Measurements from ENCODE around the gene FLT1. TPM values are rescaled to one million over a fixed set of nuclear protein-coding genes. Genes with fewer than 3 reads are reported as not detected.

The FLT1 gene
- total and polyA plus RNA-seq, 2 of the 13 experiments (the other 11 are each of a cell fraction or from before 2014, with no cell fraction given): 0.02 TPM; not detected in 1

DNA sequence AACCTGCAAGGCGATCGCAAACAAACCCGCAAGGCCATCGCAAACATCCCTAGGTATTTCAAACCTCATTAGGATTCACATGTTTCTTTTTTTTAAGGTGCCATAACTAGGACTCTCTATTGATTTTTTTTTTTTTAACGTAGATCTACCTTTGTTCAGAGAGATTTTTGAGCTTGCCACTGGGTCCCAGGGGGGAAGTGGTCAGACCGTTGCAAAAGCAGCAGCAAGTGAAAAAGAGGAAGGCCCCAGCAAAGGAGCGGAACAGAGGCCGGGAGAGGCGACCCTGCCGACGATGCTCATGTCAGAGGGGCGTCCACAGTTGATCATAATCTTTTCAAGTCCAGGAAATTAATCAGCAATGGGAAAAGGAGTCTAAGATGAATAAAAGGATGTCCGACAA, 32.7 kb upstream of the FLT1 start:
- intact Hi-C loops (cut with micrococcal nuclease; ENCODE audit: unreplicated experiment): no loop called here
- POLR2A ChIA-PET: no interaction called here

DNA sequence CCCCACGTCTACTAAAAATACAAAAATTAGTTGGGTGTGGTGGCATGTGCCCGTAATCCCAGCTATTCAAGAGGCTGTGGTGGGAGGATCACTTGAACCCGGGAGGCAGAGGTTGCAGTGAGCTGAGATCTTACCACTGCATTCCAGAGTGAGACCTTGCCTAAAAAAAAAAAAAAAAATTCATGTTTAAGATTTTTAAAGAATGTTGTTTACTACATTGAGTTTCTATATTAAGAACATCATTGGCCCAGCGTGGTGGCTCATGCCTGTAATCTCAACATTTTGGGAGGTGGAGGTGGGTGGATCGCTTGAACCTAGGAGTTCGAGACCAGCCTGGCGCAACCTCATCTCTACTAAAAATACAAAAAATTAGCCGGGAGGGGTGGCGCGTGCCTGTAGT, 31.9 kb upstream of the FLT1 start:
- no peak for DNase-seq (ENCODE audit: low spot score)
- no TSS peak for BruUV-seq (replicated peaks)
- H3K9me3 ChIP-seq (ENCODE audit: low read length): no peaks in the 10 kb centered on the region
- no peaks in the 10 kb centered on the region for H4K20me1 ChIP-seq (ENCODE audit: insufficient read depth, low read length)
- H3K79me2 ChIP-seq (ENCODE audit: insufficient read depth, low read length): no peaks in the 10 kb centered on the region
- 37% methylated on average over 10 of the region's 10 CpGs for WGBS (ENCODE audit: low lambda C conversion rate)
- in situ Hi-C loops (cut with HindIII; ENCODE audit: extremely low pct_ligation_motif_present, low pct_unique_long_range_greater_than_20kb): no loop called here
- H3K27ac ChIP-seq (ENCODE audit: extremely low read length, insufficient read depth, low read length): no peak overlapping the region
- no peaks in the 10 kb centered on the region for H3K36me3 ChIP-seq (replicated peaks in 1 of 2; ENCODE audit: control insufficient read depth in 1 of 2, insufficient read depth in 2 of 2, low read length in 2 of 2)
- H3K4me1 ChIP-seq (ENCODE audit: insufficient read depth, low read length): peaks cover 11% of the 10 kb centered on the region
- H2AFZ ChIP-seq (ENCODE audit: low read length): no peak overlapping the region
- no peak for ATAC-seq
- H3K9ac ChIP-seq (ENCODE audit: insufficient read depth, low read depth, low read length): no peak overlapping the region
- no peak overlapping the region for H3K4me3 ChIP-seq (replicated peaks in 1 of 3; ENCODE audit: insufficient read depth in 1 of 3, low read depth in 2 of 3, low read length in 3 of 3)
- no peak for FAIRE-seq
- no peak overlapping the region for H3K4me2 ChIP-seq (ENCODE audit: low read depth, low read length)
- CTCF ChIA-PET (ENCODE audit: low intra/inter-chr PET ratio, low total read pairs): no interaction called here
- POLR2A ChIA-PET: no interaction called here
- intact Hi-C loops (cut with micrococcal nuclease; ENCODE audit: unreplicated experiment): no loop called here
- H3K27me3 ChIP-seq (ENCODE audit: control insufficient read depth in 1 of 2, insufficient read depth in 2 of 2, low read length in 2 of 2): peaks cover 4 to 46% of the 10 kb centered on the region in 2 experiments
- TF ChIP-seq, protein P1, sequence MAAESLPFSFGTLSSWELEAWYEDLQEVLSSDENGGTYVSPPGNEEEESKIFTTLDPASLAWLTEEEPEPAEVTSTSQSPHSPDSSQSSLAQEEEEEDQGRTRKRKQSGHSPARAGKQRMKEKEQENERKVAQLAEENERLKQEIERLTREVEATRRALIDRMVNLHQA (CRISPR knock-in tag; IDR thresholded peaks at IDR 0.05): no peak
- no peak for TF ChIP-seq RORA (CRISPR knock-in tag; IDR thresholded peaks at IDR 0.05)
- no peak for TF ChIP-seq ZNF263 (CRISPR knock-in tag; IDR thresholded peaks at IDR 0.05)
- TF ChIP-seq SAFB2 (CRISPR knock-in tag; IDR thresholded peaks at IDR 0.05; ENCODE audit: borderline replicate concordance, low read depth): no peak
- TF ChIP-seq, protein P2, sequence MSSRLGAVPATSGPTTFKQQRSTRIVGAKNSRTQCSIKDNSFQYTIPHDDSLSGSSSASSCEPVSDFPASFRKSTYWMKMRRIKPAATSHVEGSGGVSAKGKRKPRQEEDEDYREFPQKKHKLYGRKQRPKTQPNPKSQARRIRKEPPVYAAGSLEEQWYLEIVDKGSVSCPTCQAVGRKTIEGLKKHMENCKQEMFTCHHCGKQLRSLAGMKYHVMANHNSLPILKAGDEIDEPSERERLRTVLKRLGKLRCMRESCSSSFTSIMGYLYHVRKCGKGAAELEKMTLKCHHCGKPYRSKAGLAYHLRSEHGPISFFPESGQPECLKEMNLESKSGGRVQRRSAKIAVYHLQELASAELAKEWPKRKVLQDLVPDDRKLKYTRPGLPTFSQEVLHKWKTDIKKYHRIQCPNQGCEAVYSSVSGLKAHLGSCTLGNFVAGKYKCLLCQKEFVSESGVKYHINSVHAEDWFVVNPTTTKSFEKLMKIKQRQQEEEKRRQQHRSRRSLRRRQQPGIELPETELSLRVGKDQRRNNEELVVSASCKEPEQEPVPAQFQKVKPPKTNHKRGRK (CRISPR knock-in tag; IDR thresholded peaks at IDR 0.05): no peak
- TF ChIP-seq HNF4G (IDR thresholded peaks at IDR 0.05; ENCODE audit: borderline replicate concordance, low read depth, low read length): no peak
- no peak for TF ChIP-seq HNF4G (CRISPR knock-in tag; IDR thresholded peaks at IDR 0.05; ENCODE audit: borderline replicate concordance, low read depth)
- TF ChIP-seq ZSCAN31 (CRISPR knock-in tag; IDR thresholded peaks at IDR 0.05; ENCODE audit: low read depth): no peak
- no peak for TF ChIP-seq ATF1 (CRISPR knock-in tag; IDR thresholded peaks at IDR 0.05)
- TF ChIP-seq SMARCE1 (IDR thresholded peaks at IDR 0.05; ENCODE audit: borderline replicate concordance): no peak
- TF ChIP-seq ZNF547 (CRISPR knock-in tag; IDR thresholded peaks at IDR 0.05): no peak
- TF ChIP-seq ZNF761 (CRISPR knock-in tag; conservative IDR thresholded peaks at IDR 0.05): no peak
- TF ChIP-seq GPN1 (CRISPR knock-in tag; IDR thresholded peaks at IDR 0.05; ENCODE audit: borderline replicate concordance): no peak
- TF ChIP-seq ZNF235 (CRISPR knock-in tag; IDR thresholded peaks at IDR 0.05; ENCODE audit: borderline replicate concordance): no peak
- TF ChIP-seq, protein P3, sequence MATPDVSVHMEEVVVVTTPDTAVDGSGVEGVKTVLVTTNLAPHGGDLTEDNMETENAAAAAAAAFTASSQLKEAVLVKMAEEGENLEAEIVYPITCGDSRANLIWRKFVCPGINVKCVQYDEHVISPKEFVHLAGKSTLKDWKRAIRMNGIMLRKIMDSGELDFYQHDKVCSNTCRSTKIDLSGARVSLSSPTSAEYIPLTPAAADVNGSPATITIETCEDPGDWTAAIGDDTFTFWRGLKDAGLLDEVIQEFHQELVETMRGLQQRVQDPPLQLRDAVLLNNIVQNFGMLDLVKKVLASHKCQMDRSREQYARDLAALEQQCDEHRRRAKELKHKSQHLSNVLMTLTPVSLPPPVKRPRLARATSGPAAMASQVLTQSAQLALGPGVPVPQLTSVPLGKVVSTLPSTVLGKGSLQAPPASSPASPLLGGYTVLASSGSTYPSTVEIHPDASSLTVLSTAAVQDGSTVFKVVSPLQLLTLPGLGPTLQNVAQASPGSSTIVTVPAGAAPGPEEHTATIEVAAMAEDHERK (CRISPR knock-in tag; IDR thresholded peaks at IDR 0.05; ENCODE audit: low read depth): no peak
- TF ChIP-seq TP53 (CRISPR knock-in tag; conservative IDR thresholded peaks at IDR 0.05): no peak

More for the DNA sequence above, 32.7 kb upstream of the FLT1 start:
- Histone ChIP-seq H3K4me3 (replicated peaks in 1 of 3; ENCODE audit: insufficient read depth in 1 of 3, low read depth in 2 of 3, low read length in 3 of 3) (no peak overlapping the region), H3K4me2 (ENCODE audit: low read depth, low read length) (no peak overlapping the region), H2AFZ (ENCODE audit: low read length) (no peak overlapping the region), H3K9ac (ENCODE audit: insufficient read depth, low read depth, low read length) (no peak overlapping the region), H3K27me3 (ENCODE audit: control insufficient read depth in 1 of 2, insufficient read depth in 2 of 2, low read length in 2 of 2) (peaks cover 4 to 45% of the 10 kb centered on the region in 2 experiments), H3K9me3 (ENCODE audit: low read length) (no peaks in the 10 kb centered on the region), H4K20me1 (ENCODE audit: insufficient read depth, low read length) (no peaks in the 10 kb centered on the region), H3K27ac (ENCODE audit: extremely low read length, insufficient read depth, low read length) (no peak overlapping the region), H3K79me2 (ENCODE audit: insufficient read depth, low read length) (no peaks in the 10 kb centered on the region), H3K4me1 (ENCODE audit: insufficient read depth, low read length) (peaks cover 14% of the 10 kb centered on the region), H3K36me3 (replicated peaks in 1 of 2; ENCODE audit: control insufficient read depth in 1 of 2, insufficient read depth in 2 of 2, low read length in 2 of 2) (no peaks in the 10 kb centered on the region)
- in situ Hi-C loops (cut with HindIII; ENCODE audit: extremely low pct_ligation_motif_present, low pct_unique_long_range_greater_than_20kb): no loop called here
- no TSS peak for BruUV-seq (replicated peaks)
- no peak for TF ChIP-seq ZNF230 (CRISPR knock-in tag; IDR thresholded peaks at IDR 0.05)
- TF ChIP-seq ZNF891 (CRISPR knock-in tag; IDR thresholded peaks at IDR 0.05): no peak
- no peak for TF ChIP-seq SOX13 (IDR thresholded peaks at IDR 0.05)
- no peak for TF ChIP-seq SOX13 (CRISPR knock-in tag; conservative IDR thresholded peaks at IDR 0.05 in 1 of 2, IDR thresholded peaks at IDR 0.05 in 1 of 2)
- TF ChIP-seq NONO (IDR thresholded peaks at IDR 0.05): no peak
- TF ChIP-seq NONO (CRISPR knock-in tag; conservative IDR thresholded peaks at IDR 0.05): no peak
- DNase-seq (ENCODE audit: low spot score) (no peak), FAIRE-seq (no peak), ATAC-seq (no peak)
- whole genome bisulfite sequencing (ENCODE audit: low lambda C conversion rate): 19% methylated on average over 13 of the region's 13 CpGs
- CTCF ChIA-PET (ENCODE audit: low intra/inter-chr PET ratio, low total read pairs): no interaction called here
